ENCODE measurements around the gene EYS.

Gene EYS

GRCh38 chr6:63689421-63689820 lies 2017.6 kb downstream of the EYS start:
- no peak for TF ChIP-seq CTCF (IDR thresholded peaks at IDR 0.05; ENCODE audit: insufficient read depth, low read depth, low read length, missing control alignments)
- H3K4me3 ChIP-seq (ENCODE audit: low read length) = no peak overlapping the region
- no peak for DNase-seq (ENCODE audit: low read depth)

GRCh38 chr6:63685446-63686379 lies 2021.3 kb downstream of the EYS start:
- DNase-seq (ENCODE audit: low read depth) = no peak
- TF ChIP-seq CTCF (IDR thresholded peaks at IDR 0.05; ENCODE audit: insufficient read depth, low read depth, low read length, missing control alignments) = no peak

GRCh38 chr6:63683071-63683603 lies 2023.9 kb downstream of the EYS start:
- H3K4me3 ChIP-seq (ENCODE audit: low read length) = no peak overlapping the region
- DNase-seq (ENCODE audit: low read depth) = no peak
- no peak for TF ChIP-seq CTCF (IDR thresholded peaks at IDR 0.05; ENCODE audit: insufficient read depth, low read depth, low read length, missing control alignments)

More at GRCh38 chr6:63685446-63686379, 2021.3 kb downstream of the EYS start:
- H3K4me3 ChIP-seq (ENCODE audit: low read length) = no peak overlapping the region

GRCh38 chr6:63677282-63677681 lies 2029.7 kb downstream of the EYS start:
- no peak for TF ChIP-seq CTCF (IDR thresholded peaks at IDR 0.05; ENCODE audit: insufficient read depth, low read depth, low read length, missing control alignments)
- peak; percentile 37 for DNase-seq (ENCODE audit: low read depth)
- H3K4me3 ChIP-seq (ENCODE audit: low read length) = no peak overlapping the region

GRCh38 chr6:63676412-63677114 lies 2030.5 kb downstream of the EYS start:
- peak; percentile 33 for DNase-seq (ENCODE audit: low read depth)
- H3K4me3 ChIP-seq (ENCODE audit: low read length) = no peak overlapping the region
- TF ChIP-seq CTCF (IDR thresholded peaks at IDR 0.05; ENCODE audit: insufficient read depth, low read depth, low read length, missing control alignments) = no peak

GRCh38 chr6:63675138-63675537 lies 2031.9 kb downstream of the EYS start:
- no peak for DNase-seq (ENCODE audit: low read depth)
- no peak for TF ChIP-seq CTCF (IDR thresholded peaks at IDR 0.05; ENCODE audit: insufficient read depth, low read depth, low read length, missing control alignments)
- H3K4me3 ChIP-seq (ENCODE audit: low read length) = no peak overlapping the region
